NCI-H146 treated with DMSO at 0.1 percent for 48 hours (cell line): ENCODE data around the gene DENND4C.
"Not testable (repeated sequence)": the region's sequence is repeated elsewhere in the genome, so short reads cannot be mapped to it uniquely, and the experiment has no call there.

Source experiments
- DNase-seq: peaks from one replicate; lab custom pipeline; 2025; ENCODE audit not compliant: unreplicated experiment; lab: John Stamatoyannopoulos, UW

The DENND4C gene

GRCh38 chr9:19230355-19231125 is at the start of gene DENND4C:
Gene DENND4C, plus strand, starts transcription at chr9:19230693. Its CDS starts 45,482 bp downstream, at chr9:19276175.
- peak; percentile 71 for DNase-seq

- no peak for DNase-seq
These were observed 49.5 kb upstream of the DENND4C start for GRCh38 chr9:19180991-19181390.

GRCh38 chr9:19181561-19181960 is 48.9 kb upstream of the DENND4C start:
- no peak for DNase-seq

GRCh38 chr9:19184144-19184917 is 46.2 kb upstream of the DENND4C start:
- DNase-seq, result no peak

GRCh38 chr9:19185191-19185590 is 45.3 kb upstream of the DENND4C start:
- DNase-seq, result no peak

- no peak for DNase-seq
These were observed 44.3 kb upstream of the DENND4C start for GRCh38 chr9:19186232-19186631.

- peak; percentile 70 for DNase-seq
These were observed 41.7 kb upstream of the DENND4C start for GRCh38 chr9:19188771-19189170.

GRCh38 chr9:19192202-19193028 is 38.1 kb upstream of the DENND4C start:
- DNase-seq, result no peak

GRCh38 chr9:19193029-19193324 is 37.5 kb upstream of the DENND4C start:
- no peak for DNase-seq

- not testable (repeated sequence) for DNase-seq
These were observed 37.0 kb upstream of the DENND4C start for GRCh38 chr9:19193358-19193973.

- no peak for DNase-seq
These were observed 32.1 kb upstream of the DENND4C start for GRCh38 chr9:19198406-19198805.

- no peak for DNase-seq
These were observed 31.5 kb upstream of the DENND4C start for GRCh38 chr9:19199012-19199411.

- DNase-seq, result no peak
These were observed 30.3 kb upstream of the DENND4C start for GRCh38 chr9:19200229-19200628.

- peak; percentile 85 for DNase-seq
These were observed 28.3 kb upstream of the DENND4C start for GRCh38 chr9:19201899-19202891.

- DNase-seq, result no peak
These were observed 27.4 kb upstream of the DENND4C start for GRCh38 chr9:19203058-19203457.

- DNase-seq, result no peak
These were observed 21.8 kb upstream of the DENND4C start for GRCh38 chr9:19208653-19209052.

- no peak for DNase-seq
These were observed 21.3 kb upstream of the DENND4C start for GRCh38 chr9:19209188-19209587.

- no peak for DNase-seq
These were observed 16.7 kb upstream of the DENND4C start for GRCh38 chr9:19213823-19214222.

- DNase-seq, result no peak
These were observed 14.0 kb upstream of the DENND4C start for GRCh38 chr9:19216466-19216865.

GRCh38 chr9:19221326-19221725 is 9.2 kb upstream of the DENND4C start:
- no peak for DNase-seq
